D721Med (cell line): ENCODE measurements around the gene RPS21.

Source experiments
- DNase-seq: peaks from one replicate; pipeline ENCODE4 v3.0.0; 2011; ENCODE audit warnings: low spot score; ENCODE audit not compliant: insufficient read length
- FAIRE-seq: peaks from 2 replicates; lab custom pipeline; 2011; peaks lifted over from hg19 to GRCh38; lab: Jason Lieb, UNC
- CTCF ChIP-seq: IDR thresholded peaks from 2 replicates; pipeline ENCODE4 v1.5.1; 2012; ENCODE audit warnings: mild to moderate bottlenecking, control low read depth; ENCODE audit not compliant: insufficient read depth; ENCODE audit errors: missing control alignments

RPS21 gene

GRCh38 chr20:62387219-62387913 lies 463 bp downstream of the RPS21 start:
- DNase-seq (no peak), FAIRE-seq (no peak)
- no peak for TF ChIP-seq CTCF

GRCh38 chr20:62387933-62388635 lies 1.2 kb downstream of the RPS21 start:
- no peak for DNase-seq
- TF ChIP-seq CTCF: no peak
- FAIRE-seq: no peak

GRCh38 chr20:62388839-62389600 lies 2.1 kb downstream of the RPS21 start:
- no peak for FAIRE-seq
- TF ChIP-seq CTCF: no peak
- no peak for DNase-seq

GRCh38 chr20:62389601-62390087 lies 2.7 kb downstream of the RPS21 start:
- no peak for TF ChIP-seq CTCF
- FAIRE-seq: no peak
- no peak for DNase-seq

GRCh38 chr20:62390317-62391164 lies 3.6 kb downstream of the RPS21 start:
- no peak for TF ChIP-seq CTCF
- DNase-seq: no peak
- FAIRE-seq: no peak

GRCh38 chr20:62391165-62392076 lies 4.5 kb downstream of the RPS21 start:
- no peak for TF ChIP-seq CTCF
- no peak for DNase-seq
- no peak for FAIRE-seq
